ENCODE measurements around the gene AXL. TPM values are rescaled to one million over a fixed set of nuclear protein-coding genes. Genes with fewer than 3 reads are reported as not detected.
A peak's percentile ranks its signal among the peaks of the same experiment; 100 is the strongest.

AXL gene
- total RNA-seq, 1 experiment from 2014 or later: 128 TPM

DNA sequence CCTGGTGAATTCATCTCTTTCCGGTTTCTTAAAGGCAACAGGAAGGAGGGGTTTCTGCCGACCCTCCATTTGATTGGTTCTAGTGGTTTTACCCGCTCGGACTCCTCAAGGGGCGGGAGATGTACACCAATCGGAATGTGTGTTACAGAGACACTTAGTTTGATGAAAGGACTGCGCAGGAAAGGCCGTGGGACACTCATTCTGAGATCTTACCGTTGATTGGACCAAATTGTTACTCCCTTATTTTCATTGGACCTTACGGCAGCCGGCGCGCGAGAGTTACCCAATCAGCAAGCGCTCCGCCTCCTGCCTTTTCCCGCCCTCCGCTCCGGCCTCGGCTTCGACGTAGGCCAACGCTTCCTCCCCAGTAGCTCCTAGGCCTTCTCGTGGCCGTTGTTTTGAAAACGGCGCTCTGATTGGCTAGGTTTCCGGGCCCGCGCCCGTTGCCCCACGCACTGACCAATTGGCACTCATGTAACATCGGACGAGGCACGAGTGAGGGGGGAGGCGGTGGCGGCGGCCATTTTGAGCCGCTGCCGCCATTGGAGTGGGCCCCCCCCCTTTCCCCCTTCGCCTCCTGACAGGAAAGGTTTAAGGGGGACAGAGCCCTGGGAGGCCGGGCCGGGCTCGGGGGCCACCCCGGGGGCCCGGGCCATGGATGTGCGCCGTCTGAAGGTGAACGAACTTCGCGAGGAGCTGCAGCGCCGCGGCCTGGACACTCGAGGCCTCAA is 45.0 kb downstream of the AXL start, which contains the start of gene HNRNPUL1:
Gene HNRNPUL1 (plus strand): TSS at position 523 of the 731 bp plus-strand sequence. CDS start 132 bp downstream, at position 655.
- ChIA-PET POLR2A (interaction anchor here (0.7 kb wide), 3 partner anchors 63 to 487 kb away, joined by 3 read pairs; no protein-coding TSS in a partner anchor), CTCF (interaction anchor here (0.5 to 1.0 kb wide), 3 partner anchors 45 to 995 kb away, joined by 3 to 7 read pairs (median 3); no protein-coding TSS in a partner anchor)
- peak within 1 kb of the TSS; percentile 97 for H3K27ac ChIP-seq (ENCODE audit: low read length)
- intact Hi-C loops (cut with micrococcal nuclease; ENCODE audit: unreplicated experiment): loop anchor here (2.0 kb wide), 1 partner anchor 59 kb away; no protein-coding TSS in a partner anchor
- DNase-seq (ENCODE audit: low read depth, low spot score): peak; percentile 99
- no peaks in the 10 kb centered on the region for H3K9me3 ChIP-seq (ENCODE audit: control insufficient read depth, insufficient read depth, low read depth, low read length)
- BruUV-seq (replicated peaks): no TSS peak
- peaks cover 18% of the 10 kb centered on the region for H3K4me1 ChIP-seq (ENCODE audit: control insufficient read depth, insufficient read depth, low read length)
- H3K4me3 ChIP-seq (ENCODE audit: low read depth in 2 of 2, low read length in 2 of 2): peak within 1 kb of the TSS; percentile 76 to 95
- H3K27me3 ChIP-seq (ENCODE audit: control insufficient read depth, insufficient read depth, low read length): no peaks in the 10 kb centered on the region
- peaks cover 8% of the 10 kb centered on the region for H3K36me3 ChIP-seq (ENCODE audit: control insufficient read depth, insufficient read depth, low read length)
- ATAC-seq: peak; percentile 85
- TF ChIP-seq, protein P1, sequence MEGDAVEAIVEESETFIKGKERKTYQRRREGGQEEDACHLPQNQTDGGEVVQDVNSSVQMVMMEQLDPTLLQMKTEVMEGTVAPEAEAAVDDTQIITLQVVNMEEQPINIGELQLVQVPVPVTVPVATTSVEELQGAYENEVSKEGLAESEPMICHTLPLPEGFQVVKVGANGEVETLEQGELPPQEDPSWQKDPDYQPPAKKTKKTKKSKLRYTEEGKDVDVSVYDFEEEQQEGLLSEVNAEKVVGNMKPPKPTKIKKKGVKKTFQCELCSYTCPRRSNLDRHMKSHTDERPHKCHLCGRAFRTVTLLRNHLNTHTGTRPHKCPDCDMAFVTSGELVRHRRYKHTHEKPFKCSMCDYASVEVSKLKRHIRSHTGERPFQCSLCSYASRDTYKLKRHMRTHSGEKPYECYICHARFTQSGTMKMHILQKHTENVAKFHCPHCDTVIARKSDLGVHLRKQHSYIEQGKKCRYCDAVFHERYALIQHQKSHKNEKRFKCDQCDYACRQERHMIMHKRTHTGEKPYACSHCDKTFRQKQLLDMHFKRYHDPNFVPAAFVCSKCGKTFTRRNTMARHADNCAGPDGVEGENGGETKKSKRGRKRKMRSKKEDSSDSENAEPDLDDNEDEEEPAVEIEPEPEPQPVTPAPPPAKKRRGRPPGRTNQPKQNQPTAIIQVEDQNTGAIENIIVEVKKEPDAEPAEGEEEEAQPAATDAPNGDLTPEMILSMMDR (IDR thresholded peaks at IDR 0.05): no peak; the same call in 1 of the 2 replicates
- TF ChIP-seq SIN3A (IDR thresholded peaks at IDR 0.05; ENCODE audit: borderline replicate concordance, insufficient read depth, low read depth, low read length) (0 out of 2 replicates have a peak, but pooled peaks have one; percentile 10), POLR2AphosphoS5 (IDR thresholded peaks at IDR 0.05; ENCODE audit: low read depth, low read length) (no peak), TCF7L2 (IDR thresholded peaks at IDR 0.05; ENCODE audit: low read depth, low read length) (peak; percentile 100)
- TF ChIP-seq, protein P2, sequence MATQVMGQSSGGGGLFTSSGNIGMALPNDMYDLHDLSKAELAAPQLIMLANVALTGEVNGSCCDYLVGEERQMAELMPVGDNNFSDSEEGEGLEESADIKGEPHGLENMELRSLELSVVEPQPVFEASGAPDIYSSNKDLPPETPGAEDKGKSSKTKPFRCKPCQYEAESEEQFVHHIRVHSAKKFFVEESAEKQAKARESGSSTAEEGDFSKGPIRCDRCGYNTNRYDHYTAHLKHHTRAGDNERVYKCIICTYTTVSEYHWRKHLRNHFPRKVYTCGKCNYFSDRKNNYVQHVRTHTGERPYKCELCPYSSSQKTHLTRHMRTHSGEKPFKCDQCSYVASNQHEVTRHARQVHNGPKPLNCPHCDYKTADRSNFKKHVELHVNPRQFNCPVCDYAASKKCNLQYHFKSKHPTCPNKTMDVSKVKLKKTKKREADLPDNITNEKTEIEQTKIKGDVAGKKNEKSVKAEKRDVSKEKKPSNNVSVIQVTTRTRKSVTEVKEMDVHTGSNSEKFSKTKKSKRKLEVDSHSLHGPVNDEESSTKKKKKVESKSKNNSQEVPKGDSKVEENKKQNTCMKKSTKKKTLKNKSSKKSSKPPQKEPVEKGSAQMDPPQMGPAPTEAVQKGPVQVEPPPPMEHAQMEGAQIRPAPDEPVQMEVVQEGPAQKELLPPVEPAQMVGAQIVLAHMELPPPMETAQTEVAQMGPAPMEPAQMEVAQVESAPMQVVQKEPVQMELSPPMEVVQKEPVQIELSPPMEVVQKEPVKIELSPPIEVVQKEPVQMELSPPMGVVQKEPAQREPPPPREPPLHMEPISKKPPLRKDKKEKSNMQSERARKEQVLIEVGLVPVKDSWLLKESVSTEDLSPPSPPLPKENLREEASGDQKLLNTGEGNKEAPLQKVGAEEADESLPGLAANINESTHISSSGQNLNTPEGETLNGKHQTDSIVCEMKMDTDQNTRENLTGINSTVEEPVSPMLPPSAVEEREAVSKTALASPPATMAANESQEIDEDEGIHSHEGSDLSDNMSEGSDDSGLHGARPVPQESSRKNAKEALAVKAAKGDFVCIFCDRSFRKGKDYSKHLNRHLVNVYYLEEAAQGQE (IDR thresholded peaks at IDR 0.05; ENCODE audit: insufficient read depth in 1 of 2, low read depth in 2 of 2, low read length in 1 of 2): no peak
- in situ Hi-C loops (cut with HindIII; ENCODE audit: low pct_unique_long_range_greater_than_20kb, low sequenced_read_pairs): no loop called here

DNA sequence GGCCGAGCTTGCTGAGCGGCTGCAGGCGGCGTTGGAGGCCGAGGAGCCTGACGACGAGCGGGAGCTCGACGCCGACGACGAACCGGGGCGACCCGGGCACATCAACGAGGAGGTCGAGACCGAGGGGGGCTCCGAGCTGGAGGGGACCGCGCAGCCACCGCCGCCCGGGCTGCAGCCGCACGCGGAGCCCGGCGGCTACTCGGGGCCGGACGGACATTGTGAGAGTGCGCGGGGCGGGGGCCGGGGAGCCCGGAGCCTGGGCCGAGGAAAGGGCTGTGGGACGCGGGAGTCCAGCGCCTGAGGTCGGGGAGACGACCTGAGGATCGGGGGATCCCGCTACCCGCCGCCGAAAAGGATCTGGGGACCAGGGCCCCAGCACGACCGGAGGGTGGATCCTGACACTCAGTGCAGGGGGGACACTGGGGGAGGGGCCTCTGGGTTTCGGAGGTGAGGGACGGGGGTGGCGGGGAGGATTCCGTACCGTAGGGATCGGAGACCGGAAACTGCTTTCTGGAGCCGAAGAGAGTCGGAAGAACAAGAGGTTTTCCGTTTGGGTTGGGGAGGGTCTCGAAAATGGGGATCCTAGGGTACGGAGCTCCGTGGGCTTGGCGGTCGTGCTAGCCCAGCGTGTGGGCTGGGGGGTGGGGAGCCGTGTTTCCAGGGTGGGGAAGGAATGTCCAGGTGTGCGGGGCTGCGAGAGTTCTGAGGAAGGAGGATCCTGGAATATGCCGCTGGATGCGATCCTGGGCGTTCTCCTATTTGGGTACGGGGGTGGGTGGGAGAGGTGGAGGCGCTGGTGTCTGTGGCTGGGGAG is 45.8 kb downstream of the AXL start:
- TF ChIP-seq TCF7L2 (IDR thresholded peaks at IDR 0.05; ENCODE audit: low read depth, low read length) (no peak), SIN3A (IDR thresholded peaks at IDR 0.05; ENCODE audit: borderline replicate concordance, insufficient read depth, low read depth, low read length) (no peak), POLR2AphosphoS5 (IDR thresholded peaks at IDR 0.05; ENCODE audit: low read depth, low read length) (no peak; the same call in 1 of the 2 replicates)
- TF ChIP-seq, protein P2 (IDR thresholded peaks at IDR 0.05; ENCODE audit: insufficient read depth in 1 of 2, low read depth in 2 of 2, low read length in 1 of 2): no peak
- TF ChIP-seq, protein P1 (IDR thresholded peaks at IDR 0.05): no peak
- H3K9me3 ChIP-seq (ENCODE audit: control insufficient read depth, insufficient read depth, low read depth, low read length): no peaks in the 10 kb centered on the region
- BruUV-seq (replicated peaks): no TSS peak
- ATAC-seq: no peak; the same call in 1 of the 2 replicates
- ChIA-PET POLR2A (interaction anchor here (0.7 kb wide), 1 partner anchor 488 kb away, joined by 3 read pairs; no protein-coding TSS in a partner anchor), CTCF (interaction anchor here (0.5 to 0.6 kb wide), 2 partner anchors 468 to 994 kb away, joined by 3 to 7 read pairs; no protein-coding TSS in a partner anchor)
- in situ Hi-C loops (cut with HindIII; ENCODE audit: low pct_unique_long_range_greater_than_20kb, low sequenced_read_pairs) (no loop called here), intact Hi-C loops (cut with micrococcal nuclease; ENCODE audit: unreplicated experiment) (no loop called here)
- H3K36me3 ChIP-seq (ENCODE audit: control insufficient read depth, insufficient read depth, low read length): peaks cover 8% of the 10 kb centered on the region
- no peaks in the 10 kb centered on the region for H3K27me3 ChIP-seq (ENCODE audit: control insufficient read depth, insufficient read depth, low read length)
- H3K4me3 ChIP-seq (ENCODE audit: low read depth in 2 of 2, low read length in 2 of 2): peak overlapping the region; percentile 76 to 84
- peaks cover 18% of the 10 kb centered on the region for H3K4me1 ChIP-seq (ENCODE audit: control insufficient read depth, insufficient read depth, low read length)
- peak overlapping the region; percentile 97 for H3K27ac ChIP-seq (ENCODE audit: low read length)
- DNase-seq (ENCODE audit: low read depth, low spot score): no peak

Data from Panc1 (cell line).